H1 (cell line): ENCODE measurements around the gene IGLON5. TPM values are rescaled to one million over a fixed set of nuclear protein-coding genes. Genes with fewer than 3 reads are reported as not detected.

Experiments
- BRCA1 ChIP-seq: IDR thresholded peaks from 2 replicates; pipeline ENCODE4 v1.6.1; 2012; ENCODE audit warnings: low read depth, low read length, improper control_type of control experiment
- CEBPB ChIP-seq: IDR thresholded peaks from 2 replicates; pipeline ENCODE4 v1.6.1; 2012; ENCODE audit warnings: low read depth, low read length
- EGR1 ChIP-seq: IDR thresholded peaks from 2 replicates; pipeline ENCODE4 v1.6.1; 2011; ENCODE audit warnings: low read depth, low read length, borderline replicate concordance
- GABPA ChIP-seq: IDR thresholded peaks from 2 replicates; pipeline ENCODE4 v1.6.1; 2011; ENCODE audit warnings: mild to moderate bottlenecking, low read length, moderate library complexity, borderline replicate concordance; ENCODE audit not compliant: insufficient read depth
- HDAC6 ChIP-seq: IDR thresholded peaks from one replicate; pipeline ENCODE4 v1.7.1; 2012; ENCODE audit warnings: low read depth, mild to moderate bottlenecking, inconsistent platforms, low read length, moderate library complexity
- JUN ChIP-seq: IDR thresholded peaks from 2 replicates; pipeline ENCODE4 v1.6.1; 2011; ENCODE audit warnings: low read depth, mild to moderate bottlenecking, improper control_type of control experiment, low read length
- KDM1A ChIP-seq: fragments of 200-600, 300-600 bp; sonication (generic); IDR thresholded peaks from 2 replicates; pipeline ENCODE4 v1.7.1; 2016; ENCODE audit warnings: mild to moderate bottlenecking, low read length, borderline replicate concordance
- KDM4A ChIP-seq: IDR thresholded peaks from one replicate; pipeline ENCODE4 v1.7.1; 2012; ENCODE audit warnings: low read depth, mild to moderate bottlenecking, moderate library complexity, low read length, inconsistent platforms; ENCODE audit not compliant: severe bottlenecking
- KDM5A ChIP-seq: fragments of 200-600 bp; IDR thresholded peaks from 2 replicates; pipeline ENCODE4 v1.7.1; 2012; ENCODE audit warnings: mild to moderate bottlenecking, low read length, inconsistent platforms, mixed read lengths
- MAFK ChIP-seq: IDR thresholded peaks from 2 replicates; pipeline ENCODE4 v1.6.1; 2012; ENCODE audit warnings: low read depth, mild to moderate bottlenecking, improper control_type of control experiment, low read length
- NRF1 ChIP-seq: IDR thresholded peaks from 2 replicates; pipeline ENCODE4 v1.6.1; 2011; ENCODE audit warnings: mild to moderate bottlenecking, low read depth, low read length, improper control_type of control experiment
- RAD21 ChIP-seq, 2 experiments: IDR thresholded peaks in 1 of 2; conservative IDR thresholded peaks in 1 of 2; 2 replicates each; pipeline ENCODE4 v1.6.1; 2011; ENCODE audit warnings: low read depth in 2 of 2, low read length in 2 of 2, improper control_type of control experiment in 1 of 2, inconsistent platforms in 1 of 2, mild to moderate bottlenecking in 1 of 2, moderate library complexity in 1 of 2
- RBBP5 ChIP-seq: IDR thresholded peaks from 2 replicates; pipeline ENCODE4 v1.7.1; 2012; ENCODE audit warnings: low read depth, mild to moderate bottlenecking, inconsistent platforms, low read length, moderate library complexity, borderline replicate concordance
- RFX5 ChIP-seq: IDR thresholded peaks from 2 replicates; pipeline ENCODE4 v1.6.1; 2011; ENCODE audit warnings: low read depth, low read length, improper control_type of control experiment, borderline replicate concordance
- RXRA ChIP-seq: IDR thresholded peaks from 2 replicates; pipeline ENCODE4 v1.6.1; 2011; ENCODE audit warnings: low read depth, mild to moderate bottlenecking, low read length, moderate library complexity; ENCODE audit not compliant: insufficient read depth
- SAP30 ChIP-seq: fragments of 300-600 bp; sonication (generic); IDR thresholded peaks from 2 replicates; pipeline ENCODE4 v1.7.1; 2012; ENCODE audit warnings: low read length, moderate library complexity, mild to moderate bottlenecking, inconsistent platforms; ENCODE audit not compliant: insufficient read depth, insufficient replicate concordance
- SP2 ChIP-seq: IDR thresholded peaks from 2 replicates; pipeline ENCODE4 v1.6.1; 2012; ENCODE audit warnings: mild to moderate bottlenecking, low read length, inconsistent platforms
- SRF ChIP-seq: IDR thresholded peaks from 2 replicates; pipeline ENCODE4 v1.6.1; 2011; ENCODE audit warnings: mild to moderate bottlenecking, low read depth, low read length, moderate library complexity
- TAF1 ChIP-seq: IDR thresholded peaks from 2 replicates; pipeline ENCODE4 v1.6.1; 2011; ENCODE audit warnings: mild to moderate bottlenecking, low read depth, low read length
- TAF7 ChIP-seq: optimal IDR thresholded peaks from 2 replicates; pipeline ENCODE3; 2011; ENCODE audit warnings: low read depth, mild to moderate bottlenecking, inconsistent platforms, low read length, moderate library complexity, borderline replicate concordance
- TCF12 ChIP-seq: IDR thresholded peaks from 2 replicates; pipeline ENCODE4 v1.6.1; 2011; ENCODE audit warnings: low read depth, mild to moderate bottlenecking, low read length
- USF2 ChIP-seq: IDR thresholded peaks from 2 replicates; pipeline ENCODE4 v1.6.1; 2011; ENCODE audit warnings: low read length, improper control_type of control experiment
- YY1 ChIP-seq: IDR thresholded peaks from 2 replicates; pipeline ENCODE4 v1.6.1; 2011; ENCODE audit warnings: low read depth, mild to moderate bottlenecking, low read length
- polyA plus RNA-seq, 7 experiments: library from polyadenylated mRNA; depleted of rRNA in 3 of 7; stranded (reverse) in 5 of 7; unstranded in 2 of 7; fragments of >200 nt in 5 of 7; fragments of 200-250 nt in 2 of 7; gene quantifications; 1 replicate in 5 of 7; 2 replicates in 1 of 7; 4 replicates in 1 of 7; pipeline versions ENCODE4 v1.2.1 to v1.2.3, GENCODE V29; 2011 to 2013; ENCODE audit warnings: missing spikeins in 2 of 7, mixed read lengths in 2 of 7
- total RNA-seq: library from RNA; stranded (reverse); fragmentation: NEBNext Ultra II Directional; extraction: Animal tissue kit (Norgen Biotek cat#: 25700); gene quantifications from 2 replicates; pipeline ENCODE4 v1.2.1, GENCODE V29; 2021

Gene IGLON5
- total and polyA plus RNA-seq, 2 of the 8 experiments (the other 6 are each of a cell fraction or from before 2014, with no cell fraction given) = 31.8 to 34.6 TPM

- TF ChIP-seq RAD21 (IDR thresholded peaks at IDR 0.05 in 1 of 2, conservative IDR thresholded peaks at IDR 0.05 in 1 of 2; ENCODE audit: low read depth in 2 of 2, low read length in 2 of 2) = peak in 1 of 2 experiments; percentile 45; a peak in 2 of 4 replicates
- TF ChIP-seq NRF1 = no peak
- no peak for TF ChIP-seq RFX5
- TF ChIP-seq SP2 = no peak
- TF ChIP-seq CEBPB = no peak
- TF ChIP-seq BRCA1 = no peak
- TF ChIP-seq YY1 = no peak
- peak; percentile 84 for TF ChIP-seq TAF1
- no peak for TF ChIP-seq HDAC6
- no peak for TF ChIP-seq SAP30
- no peak for TF ChIP-seq KDM1A
- peak; percentile 91 for TF ChIP-seq KDM4A
- TF ChIP-seq RBBP5 = no peak; the same call in 1 of the 2 replicates
- no peak for TF ChIP-seq SRF
- TF ChIP-seq TCF12 = no peak
- no peak for TF ChIP-seq RXRA
- no peak for TF ChIP-seq KDM5A
- TF ChIP-seq GABPA = no peak
- TF ChIP-seq USF2 = peak; percentile 78
- no peak for TF ChIP-seq JUN
- TF ChIP-seq EGR1 = no peak
- peak; percentile 85 for TF ChIP-seq TAF7
- TF ChIP-seq MAFK = no peak
Observed at GRCh38 chr19:51339687-51340656, 28.5 kb downstream of the IGLON5 start (continued).
